ENCODE data around the gene ZGPAT.

The ZGPAT gene

DNA sequence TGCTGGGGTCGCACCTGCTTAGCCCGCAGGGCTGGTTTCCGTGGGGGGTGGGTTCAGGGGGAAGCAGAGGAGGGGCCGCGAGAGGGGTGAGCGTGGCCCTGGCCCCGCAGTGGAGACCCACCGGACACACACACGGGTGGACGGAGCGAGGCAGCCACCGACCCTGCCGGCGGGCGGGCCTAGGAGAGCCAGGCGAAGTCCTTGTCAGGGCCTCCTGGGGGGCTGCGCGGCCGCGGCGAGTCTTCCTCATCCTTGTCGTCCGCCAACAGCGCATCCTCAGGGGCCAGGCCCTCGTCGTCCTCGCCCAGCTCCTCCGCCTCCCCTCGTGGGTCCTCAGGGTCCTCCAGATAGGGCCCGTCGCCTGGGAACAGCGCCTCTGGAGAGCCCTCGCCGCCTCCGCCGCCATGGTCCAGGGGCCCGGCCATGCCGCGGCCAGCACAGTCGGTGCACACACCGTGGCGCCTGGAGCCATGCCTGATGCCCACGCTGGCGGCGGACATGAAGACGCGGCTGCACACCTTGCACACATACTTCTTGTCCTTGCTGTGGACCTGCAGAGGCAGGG is 39.0 kb downstream of the ZGPAT start:
- no peak overlapping the region for H3K9ac ChIP-seq (ENCODE audit: low read length)
- no peaks in the 10 kb centered on the region for H3K27me3 ChIP-seq (ENCODE audit: control insufficient read depth in 1 of 2, insufficient read depth in 2 of 2, low read length in 2 of 2)
- H3K27ac ChIP-seq (ENCODE audit: low read depth, low read length): no peak overlapping the region
- peaks cover under 1% of the 10 kb centered on the region for H3K4me1 ChIP-seq (ENCODE audit: insufficient read depth, low read length)
- H3K9me3 ChIP-seq (ENCODE audit: low read length): no peaks in the 10 kb centered on the region
- no peak overlapping the region for H3K4me3 ChIP-seq (ENCODE audit: low read depth in 1 of 2, low read length in 2 of 2)
- no peaks in the 10 kb centered on the region for H3K36me3 ChIP-seq (ENCODE audit: insufficient read depth, low read length)

DNA sequence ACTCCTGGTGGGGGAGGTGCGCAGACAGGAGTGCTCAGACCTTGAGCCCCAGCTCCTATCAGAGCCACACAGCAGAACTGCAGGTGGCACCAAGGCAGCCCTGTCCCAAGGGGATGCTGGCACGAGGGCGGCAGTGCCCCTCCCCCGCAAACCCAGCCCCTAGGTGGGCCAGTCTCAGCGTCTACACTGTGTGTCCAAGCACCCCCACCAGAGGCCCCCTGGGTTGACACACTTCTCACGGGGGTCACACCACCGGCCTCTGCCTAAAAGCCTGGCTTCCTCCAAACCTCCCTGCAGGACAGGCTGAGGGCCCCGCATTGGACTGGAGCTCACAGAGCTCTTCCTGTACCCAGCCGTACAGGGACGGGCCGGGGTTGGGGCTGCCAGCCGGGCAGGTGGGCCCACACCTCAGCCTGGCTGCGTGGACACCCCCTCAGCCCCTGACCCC is 39.8 kb downstream of the ZGPAT start:
- H3K4me3 ChIP-seq (ENCODE audit: low read depth in 1 of 2, low read length in 2 of 2): no peak overlapping the region
- H3K9ac ChIP-seq (ENCODE audit: low read length): no peak overlapping the region
- no peaks in the 10 kb centered on the region for H3K27me3 ChIP-seq (ENCODE audit: control insufficient read depth in 1 of 2, insufficient read depth in 2 of 2, low read length in 2 of 2)
- no peak overlapping the region for H3K27ac ChIP-seq (ENCODE audit: low read depth, low read length)
- H3K36me3 ChIP-seq (ENCODE audit: insufficient read depth, low read length): no peaks in the 10 kb centered on the region
- no peaks in the 10 kb centered on the region for H3K9me3 ChIP-seq (ENCODE audit: low read length)
- H3K4me1 ChIP-seq (ENCODE audit: insufficient read depth, low read length): no peaks in the 10 kb centered on the region

DNA sequence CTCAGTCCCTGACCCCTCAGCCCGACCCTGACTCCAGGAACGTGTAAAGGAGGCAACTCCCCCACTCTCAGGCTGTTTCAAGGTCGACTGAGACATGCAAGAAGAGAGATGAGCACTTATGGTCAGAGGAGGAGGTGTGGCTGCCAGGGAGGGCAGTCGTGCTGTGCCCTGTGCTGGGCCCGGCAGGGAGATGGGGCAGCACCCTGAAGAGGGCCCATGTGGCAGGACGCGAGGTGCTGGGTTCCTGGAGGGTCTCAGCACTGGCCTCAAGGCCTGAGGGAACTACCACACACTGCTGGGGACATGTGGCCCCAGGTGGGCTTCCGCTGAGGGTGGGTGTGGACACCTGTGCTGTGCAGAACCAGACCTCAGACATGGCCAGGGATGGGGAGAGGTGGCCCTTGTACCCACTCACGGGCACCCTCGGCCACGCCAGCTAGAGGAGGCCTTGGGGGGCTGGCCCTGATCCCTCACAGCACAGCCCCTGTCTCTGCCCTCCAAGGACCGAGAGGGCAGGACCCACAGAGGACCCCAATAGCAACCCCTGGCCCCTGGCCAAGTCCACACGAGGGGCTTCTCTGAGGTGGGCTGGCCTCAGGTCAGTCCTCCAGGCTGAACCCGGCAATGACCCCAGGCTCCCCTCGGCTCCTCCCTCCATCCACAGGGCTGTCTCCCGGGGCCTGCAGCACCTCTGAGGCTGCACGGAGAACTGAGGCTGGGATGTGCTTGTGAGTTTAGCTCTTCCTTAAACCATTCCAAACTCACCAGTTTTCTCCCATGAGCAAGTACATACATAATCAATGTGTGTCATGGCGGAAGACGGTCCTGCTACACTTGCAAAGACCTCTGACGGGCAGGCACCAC is 40.5 kb downstream of the ZGPAT start:
- Histone ChIP-seq H3K36me3 (ENCODE audit: insufficient read depth, low read length) (no peaks in the 10 kb centered on the region), H3K27me3 (ENCODE audit: control insufficient read depth in 1 of 2, insufficient read depth in 2 of 2, low read length in 2 of 2) (no peaks in the 10 kb centered on the region), H3K27ac (ENCODE audit: low read depth, low read length) (no peak overlapping the region), H3K9ac (ENCODE audit: low read length) (no peak overlapping the region), H3K4me3 (ENCODE audit: low read depth in 1 of 2, low read length in 2 of 2) (no peak overlapping the region), H3K4me1 (ENCODE audit: insufficient read depth, low read length) (no peaks in the 10 kb centered on the region), H3K9me3 (ENCODE audit: low read length) (no peaks in the 10 kb centered on the region)

DNA sequence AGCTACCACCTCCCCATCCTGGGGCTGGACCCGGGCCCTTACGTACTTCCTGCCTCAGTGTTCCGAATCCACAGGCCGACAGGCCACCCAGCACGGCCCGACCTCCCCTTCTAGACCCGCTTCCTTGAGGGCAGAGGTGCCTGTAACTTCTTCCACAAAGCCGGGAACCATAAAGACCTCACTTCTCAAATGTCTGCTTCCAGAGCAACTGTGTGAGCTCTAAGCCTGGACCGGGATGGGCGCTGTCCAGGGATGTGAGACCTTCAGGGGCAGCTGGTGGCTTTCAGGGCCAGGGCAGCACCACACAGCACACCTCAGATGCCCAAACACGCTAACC is 41.1 kb downstream of the ZGPAT start:
- H3K9ac ChIP-seq (ENCODE audit: low read length): no peak overlapping the region
- no peaks in the 10 kb centered on the region for H3K9me3 ChIP-seq (ENCODE audit: low read length)
- no peaks in the 10 kb centered on the region for H3K36me3 ChIP-seq (ENCODE audit: insufficient read depth, low read length)

DNA sequence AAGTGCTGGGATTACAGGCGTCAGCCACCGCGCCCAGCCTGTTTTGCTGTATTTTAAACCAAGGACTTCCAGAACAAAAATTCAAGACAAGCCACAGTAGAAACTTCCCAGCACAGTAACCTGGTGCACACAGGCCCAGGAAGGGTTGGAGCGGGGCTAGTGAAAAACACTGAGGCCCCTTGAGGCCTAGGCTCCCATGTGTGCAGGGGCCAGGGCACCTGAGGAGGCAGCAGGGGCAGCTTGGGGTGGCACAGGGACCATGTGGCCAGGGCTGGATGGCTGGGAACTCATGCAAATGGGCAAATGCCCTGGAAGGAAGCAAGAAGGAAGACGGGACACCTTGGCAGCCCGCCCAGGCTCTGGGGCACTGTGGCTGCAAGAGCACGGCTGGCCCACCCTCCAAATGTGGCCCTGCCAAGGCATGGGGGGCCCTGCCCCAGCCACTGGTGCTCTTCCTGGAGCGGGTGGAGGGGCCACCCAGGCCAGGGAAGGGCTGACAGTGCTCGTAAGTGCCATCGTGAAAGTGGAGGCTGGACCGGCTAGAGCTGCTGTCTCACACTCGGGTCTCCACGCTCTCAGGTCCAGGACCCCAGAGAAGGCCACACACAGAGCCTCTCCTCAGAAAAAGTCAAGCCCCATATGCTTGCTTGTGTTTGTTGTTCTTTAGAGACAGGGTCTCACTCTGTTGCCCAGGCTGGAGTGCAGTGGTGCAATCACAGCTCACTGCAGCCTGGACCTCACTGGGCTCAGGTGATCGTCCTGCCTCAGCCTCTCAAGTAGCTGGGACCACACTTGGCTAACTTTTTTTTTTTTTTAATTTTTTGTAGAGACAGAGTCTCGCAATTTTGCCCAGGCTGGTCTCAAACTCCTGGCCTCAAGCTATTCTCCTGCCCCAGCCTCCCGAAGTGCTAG is 42.0 kb downstream of the ZGPAT start:
- Histone ChIP-seq H3K4me3 (ENCODE audit: low read depth in 1 of 2, low read length in 2 of 2) (no peak overlapping the region), H3K9ac (ENCODE audit: low read length) (no peak overlapping the region), H3K4me1 (ENCODE audit: insufficient read depth, low read length) (no peaks in the 10 kb centered on the region), H3K36me3 (ENCODE audit: insufficient read depth, low read length) (no peaks in the 10 kb centered on the region), H3K27ac (ENCODE audit: low read depth, low read length) (no peak overlapping the region), H3K9me3 (ENCODE audit: low read length) (no peaks in the 10 kb centered on the region), H3K27me3 (ENCODE audit: control insufficient read depth in 1 of 2, insufficient read depth in 2 of 2, low read length in 2 of 2) (no peaks in the 10 kb centered on the region)

More for the DNA sequence above, 41.1 kb downstream of the ZGPAT start:
- no peak overlapping the region for H3K4me3 ChIP-seq (ENCODE audit: low read depth in 1 of 2, low read length in 2 of 2)
- no peak overlapping the region for H3K27ac ChIP-seq (ENCODE audit: low read depth, low read length)
- no peaks in the 10 kb centered on the region for H3K27me3 ChIP-seq (ENCODE audit: control insufficient read depth in 1 of 2, insufficient read depth in 2 of 2, low read length in 2 of 2)
- no peaks in the 10 kb centered on the region for H3K4me1 ChIP-seq (ENCODE audit: insufficient read depth, low read length)

DNA sequence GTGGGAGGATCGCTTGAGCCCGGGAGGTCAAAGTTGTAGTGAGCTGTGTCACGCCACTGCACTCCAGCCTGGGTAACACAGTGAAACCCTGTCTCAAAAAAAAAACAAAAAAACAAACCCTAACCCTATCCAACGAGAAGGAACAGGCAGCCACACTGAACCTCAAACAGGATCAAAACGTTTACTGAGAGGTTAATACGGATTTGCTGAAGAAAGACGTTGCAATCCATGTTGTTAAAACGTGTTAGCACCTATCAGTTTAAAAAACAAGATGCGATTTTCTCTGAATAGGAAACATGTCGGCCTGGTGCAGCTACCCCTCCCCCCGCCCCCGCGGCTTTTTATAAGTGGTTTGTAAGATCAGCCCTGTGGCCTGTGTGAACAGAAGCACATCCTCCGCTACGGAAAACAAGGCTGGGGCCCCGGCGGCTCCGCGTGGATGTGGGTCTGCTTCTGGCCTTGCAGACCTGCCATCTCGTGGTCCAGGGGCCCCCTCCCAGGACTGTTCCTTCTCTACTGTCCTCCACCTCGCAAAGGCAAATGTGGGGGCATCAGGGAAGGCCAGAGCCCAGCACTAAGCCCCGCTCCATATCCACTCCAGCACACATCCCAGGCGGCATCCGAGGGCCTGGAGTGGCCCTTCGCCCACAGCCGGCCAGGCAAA is 43.1 kb downstream of the ZGPAT start:
- no peaks in the 10 kb centered on the region for H3K4me1 ChIP-seq (ENCODE audit: insufficient read depth, low read length)
- H3K9ac ChIP-seq (ENCODE audit: low read length): no peak overlapping the region
- H3K27me3 ChIP-seq (ENCODE audit: control insufficient read depth in 1 of 2, insufficient read depth in 2 of 2, low read length in 2 of 2): no peaks in the 10 kb centered on the region
- H3K36me3 ChIP-seq (ENCODE audit: insufficient read depth, low read length): no peaks in the 10 kb centered on the region
- no peak overlapping the region for H3K4me3 ChIP-seq (ENCODE audit: low read depth in 1 of 2, low read length in 2 of 2)
- H3K27ac ChIP-seq (ENCODE audit: low read depth, low read length): no peak overlapping the region
- H3K9me3 ChIP-seq (ENCODE audit: low read length): no peaks in the 10 kb centered on the region

DNA sequence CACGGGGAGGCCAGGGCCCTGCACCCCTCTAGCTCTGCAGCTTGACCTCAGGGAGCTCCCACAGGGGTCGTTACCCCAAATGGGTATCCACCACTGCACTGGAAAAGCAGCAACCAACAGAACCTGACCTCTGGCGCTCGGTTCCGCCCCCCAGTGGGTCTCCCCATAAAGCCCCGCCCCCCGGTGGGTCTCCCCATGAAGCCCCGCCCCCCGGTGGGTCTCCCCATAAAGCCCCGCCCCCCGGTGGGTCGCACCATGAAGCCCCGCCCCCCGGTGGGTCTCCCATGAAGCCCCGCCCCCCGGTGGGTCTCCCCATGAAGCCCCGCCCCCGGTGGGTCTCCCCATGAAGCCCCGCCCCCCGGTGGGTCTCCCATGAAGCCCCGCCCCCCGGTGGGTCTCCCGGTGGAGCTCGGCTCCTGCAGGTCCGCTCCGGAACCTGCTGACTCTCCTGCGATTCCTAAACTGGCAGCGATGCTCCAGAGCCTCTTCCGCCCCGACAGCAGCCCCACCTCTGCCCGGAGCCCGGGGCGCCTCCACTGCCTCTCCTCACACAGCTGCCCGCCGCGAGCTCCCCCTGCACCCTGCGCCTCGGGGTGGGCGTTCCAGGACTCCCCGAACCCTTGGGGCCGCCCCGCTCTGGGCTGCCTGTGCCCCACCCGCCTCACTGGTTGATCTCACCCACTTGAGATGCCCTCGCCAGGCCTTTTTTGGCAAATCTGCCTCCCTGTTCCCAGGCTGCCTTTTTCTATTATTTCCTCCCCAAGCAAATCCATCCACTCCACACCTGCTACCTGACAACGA is 43.8 kb downstream of the ZGPAT start:
- no peaks in the 10 kb centered on the region for H3K27me3 ChIP-seq (ENCODE audit: control insufficient read depth in 1 of 2, insufficient read depth in 2 of 2, low read length in 2 of 2)

DNA sequence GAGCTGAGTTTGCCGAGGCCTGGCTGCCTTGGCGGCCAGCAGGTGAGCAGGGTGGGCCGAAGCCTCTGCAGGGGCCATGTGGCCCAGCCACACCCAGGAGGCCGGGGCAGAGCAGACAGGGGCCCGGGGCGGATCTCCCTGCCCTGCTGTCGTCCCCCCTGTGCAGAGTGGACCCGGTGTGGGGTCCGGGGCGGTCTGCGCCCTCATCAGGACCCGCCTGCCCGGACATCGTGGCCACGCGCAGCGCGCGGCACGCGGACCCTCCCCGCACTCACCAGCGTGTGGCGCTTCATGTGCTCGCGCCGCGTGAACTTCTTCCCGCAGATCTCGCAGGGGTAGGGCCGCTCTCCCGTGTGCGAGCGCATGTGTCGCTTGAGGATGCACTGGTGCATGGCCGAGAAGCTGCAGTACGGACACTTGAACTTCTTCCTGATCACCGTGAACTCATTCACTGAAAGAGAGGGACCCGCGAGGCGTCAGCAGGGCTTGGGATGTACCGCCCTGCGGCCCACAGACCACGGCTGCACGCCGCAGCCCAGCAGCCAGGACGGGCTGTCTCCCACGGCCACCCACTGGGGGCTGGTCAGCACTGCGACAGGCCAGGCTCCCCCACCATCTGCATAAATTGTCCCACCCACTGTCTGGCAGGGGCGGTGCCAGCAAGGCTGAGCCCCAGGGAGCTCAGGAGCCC is 44.7 kb downstream of the ZGPAT start:
- Histone ChIP-seq H3K27me3 (ENCODE audit: control insufficient read depth in 1 of 2, insufficient read depth in 2 of 2, low read length in 2 of 2) (no peaks in the 10 kb centered on the region), H3K27ac (ENCODE audit: low read depth, low read length) (no peak overlapping the region), H3K36me3 (ENCODE audit: insufficient read depth, low read length) (no peaks in the 10 kb centered on the region)

More for the DNA sequence above, 43.8 kb downstream of the ZGPAT start:
- no peaks in the 10 kb centered on the region for H3K9me3 ChIP-seq (ENCODE audit: low read length)
- H3K36me3 ChIP-seq (ENCODE audit: insufficient read depth, low read length): no peaks in the 10 kb centered on the region
- H3K9ac ChIP-seq (ENCODE audit: low read length): no peak overlapping the region
- H3K27ac ChIP-seq (ENCODE audit: low read depth, low read length): no peak overlapping the region
- H3K4me1 ChIP-seq (ENCODE audit: insufficient read depth, low read length): no peaks in the 10 kb centered on the region
- no peak overlapping the region for H3K4me3 ChIP-seq (ENCODE audit: low read depth in 1 of 2, low read length in 2 of 2)

DNA sequence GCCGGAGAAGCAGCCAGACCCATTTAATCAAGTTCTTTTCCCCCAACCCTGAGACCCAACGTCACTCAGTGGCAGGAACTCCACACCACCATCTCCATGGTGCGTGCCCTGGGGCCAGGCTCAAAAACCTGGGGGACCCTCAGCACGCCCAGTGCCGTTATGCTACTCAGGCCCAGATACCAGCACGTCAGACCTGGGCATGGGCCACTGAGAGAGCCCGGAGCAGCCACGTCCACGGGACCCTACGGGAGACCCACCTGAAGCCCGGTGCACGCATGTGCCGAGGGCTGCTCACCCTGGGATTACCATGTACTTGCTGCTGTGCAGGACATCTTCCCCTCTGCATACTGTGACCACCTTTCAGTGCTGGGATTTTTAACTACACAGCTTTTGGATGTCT is 45.5 kb downstream of the ZGPAT start:
- no peaks in the 10 kb centered on the region for H3K27me3 ChIP-seq (ENCODE audit: control insufficient read depth in 1 of 2, insufficient read depth in 2 of 2, low read length in 2 of 2)
- no peak overlapping the region for H3K27ac ChIP-seq (ENCODE audit: low read depth, low read length)
- H3K9ac ChIP-seq (ENCODE audit: low read length): no peak overlapping the region
- no peak overlapping the region for H3K4me3 ChIP-seq (ENCODE audit: low read depth in 1 of 2, low read length in 2 of 2)
- H3K9me3 ChIP-seq (ENCODE audit: low read length): no peaks in the 10 kb centered on the region
- no peaks in the 10 kb centered on the region for H3K4me1 ChIP-seq (ENCODE audit: insufficient read depth, low read length)
- no peaks in the 10 kb centered on the region for H3K36me3 ChIP-seq (ENCODE audit: insufficient read depth, low read length)

More for the DNA sequence above, 44.7 kb downstream of the ZGPAT start:
- Histone ChIP-seq H3K9ac (ENCODE audit: low read length) (no peak overlapping the region), H3K9me3 (ENCODE audit: low read length) (no peaks in the 10 kb centered on the region), H3K4me1 (ENCODE audit: insufficient read depth, low read length) (no peaks in the 10 kb centered on the region), H3K4me3 (ENCODE audit: low read depth in 1 of 2, low read length in 2 of 2) (no peak overlapping the region)

DNA sequence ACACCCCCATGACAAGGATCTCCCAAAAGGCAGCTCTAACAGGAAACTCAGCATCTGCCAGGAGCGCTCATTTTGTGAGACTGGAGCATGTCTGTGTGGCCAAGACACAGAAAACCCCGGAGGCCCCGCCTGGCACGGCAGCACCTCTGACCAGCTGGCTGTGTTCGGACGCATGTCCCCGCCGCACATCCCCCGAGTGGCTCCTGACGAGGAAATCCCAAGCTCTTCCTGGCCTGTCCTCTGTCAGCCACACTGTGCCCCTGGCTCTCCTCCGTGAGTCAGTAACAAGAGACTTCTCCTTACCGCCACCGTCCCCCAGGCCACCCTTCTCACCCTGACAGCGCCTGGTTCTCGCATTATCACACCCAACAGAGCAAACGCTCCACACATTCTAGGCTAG is 46.2 kb downstream of the ZGPAT start:
- no peak overlapping the region for H3K27ac ChIP-seq (ENCODE audit: low read depth, low read length)

More for the DNA sequence above, 46.2 kb downstream of the ZGPAT start:
- Histone ChIP-seq H3K36me3 (ENCODE audit: insufficient read depth, low read length) (no peaks in the 10 kb centered on the region), H3K9me3 (ENCODE audit: low read length) (no peaks in the 10 kb centered on the region), H3K9ac (ENCODE audit: low read length) (no peak overlapping the region), H3K27me3 (ENCODE audit: control insufficient read depth in 1 of 2, insufficient read depth in 2 of 2, low read length in 2 of 2) (no peaks in the 10 kb centered on the region), H3K4me1 (ENCODE audit: insufficient read depth, low read length) (no peaks in the 10 kb centered on the region), H3K4me3 (ENCODE audit: low read depth in 1 of 2, low read length in 2 of 2) (no peak overlapping the region)
